ENCODE data around the gene POLN. TPM values are rescaled to one million over a fixed set of nuclear protein-coding genes. Genes with fewer than 3 reads are reported as not detected.

The POLN gene
- total RNA-seq, 4 donors from 2014 or later, result 3.3 to 9.6 (median 5.5) TPM

- WGBS, 2 donors, result 14 to 16% methylated on average over 5 of the region's 5 CpGs
- Histone ChIP-seq H3K4me1 (peaks cover 0 to 72% (median 43%) of the 10 kb centered on the region in 4 donors), H3K9me3 (no peaks in the 10 kb centered on the region), H3K27ac (peak overlapping the region; percentile 15 to 82 (median 68)), H3K36me3 (peaks cover 0 to 22% (median 0%) of the 10 kb centered on the region in 3 donors), H3K4me3 (no peak overlapping the region), H3K27me3 (no peaks in the 10 kb centered on the region)
- TF ChIP-seq POLR2A (IDR thresholded peaks at IDR 0.05) (no peak), EP300 (IDR thresholded peaks at IDR 0.05) (no peak), CTCF (IDR thresholded peaks at IDR 0.05) (peak in 3 of 5 experiments; percentile 15 to 42 (median 35))
- peak in 1 of 2 donors; percentile 67 for DNase-seq (ENCODE audit: low spot score in 2 of 2)
Observed at GRCh38 chr4:2243681-2244380, 1.9 kb upstream of the POLN start.

- DNase-seq (ENCODE audit: low spot score in 2 of 2), result no peak
- H3K9me3 ChIP-seq, result no peaks in the 10 kb centered on the region
- peaks cover 0 to 20% (median 0%) of the 10 kb centered on the region in 3 donors for H3K36me3 ChIP-seq
- TF ChIP-seq EP300 (IDR thresholded peaks at IDR 0.05) (no peak), POLR2A (IDR thresholded peaks at IDR 0.05) (no peak), CTCF (IDR thresholded peaks at IDR 0.05) (no peak)
- no peaks in the 10 kb centered on the region for H3K27me3 ChIP-seq
- 9 to 10% methylated on average over 7 of the region's 7 CpGs for WGBS, 2 donors
- peak overlapping the region in 3 of 4 donors; percentile 74 to 86 (median 79) for H3K27ac ChIP-seq
- peak overlapping the region; percentile 72 to 97 (median 88) for H3K4me3 ChIP-seq
- peaks cover 0 to 83% (median 44%) of the 10 kb centered on the region in 4 donors for H3K4me1 ChIP-seq
Observed at GRCh38 chr4:2241003-2241402, 918 bp downstream of the POLN start.

- Histone ChIP-seq H3K4me3 (no peak overlapping the region), H3K9me3 (no peaks in the 10 kb centered on the region), H3K4me1 (peaks cover 0 to 45% (median 23%) of the 10 kb centered on the region in 4 donors), H3K36me3 (peaks cover 0 to 44% (median 0%) of the 10 kb centered on the region in 3 donors), H3K27me3 (no peaks in the 10 kb centered on the region), H3K27ac (no peak overlapping the region)
- TF ChIP-seq CTCF (IDR thresholded peaks at IDR 0.05), result no peak
- no peak for TF ChIP-seq POLR2A (IDR thresholded peaks at IDR 0.05)
- TF ChIP-seq EP300 (IDR thresholded peaks at IDR 0.05), result no peak
- DNase-seq (ENCODE audit: low spot score in 2 of 2), result no peak
- WGBS, 2 donors, result 62 to 67% methylated on average over 3 of the region's 3 CpGs
Observed at GRCh38 chr4:2236944-2237666, 4.8 kb downstream of the POLN start.

- H3K4me1 ChIP-seq, result no peaks in the 10 kb centered on the region
- WGBS, 2 donors, result 97 to 99% methylated on average over 6 of the region's 6 CpGs
Observed at GRCh38 chr4:2231082-2231481, 10.8 kb downstream of the POLN start.

More at GRCh38 chr4:2231082-2231481, 10.8 kb downstream of the POLN start:
- no peak overlapping the region for H3K27ac ChIP-seq
- TF ChIP-seq EP300 (IDR thresholded peaks at IDR 0.05) (no peak), CTCF (IDR thresholded peaks at IDR 0.05) (no peak), POLR2A (IDR thresholded peaks at IDR 0.05) (no peak)
- H3K27me3 ChIP-seq, result no peaks in the 10 kb centered on the region
- no peaks in the 10 kb centered on the region for H3K9me3 ChIP-seq
- H3K4me3 ChIP-seq, result no peak overlapping the region
- H3K36me3 ChIP-seq, result peaks cover 0 to 48% (median 0%) of the 10 kb centered on the region in 3 donors
- DNase-seq (ENCODE audit: low spot score in 2 of 2), result no peak

All from tibial nerve (tissue), 4 donors.